C4-2B (cell line): ENCODE measurements around the gene TEDC1.
A peak's percentile ranks its signal among the peaks of the same experiment; 100 is the strongest.

Source experiments
- ZFX ChIP-seq: fragments of 450-650 bp; IDR thresholded peaks from 2 replicates; pipeline ENCODE4 v1.6.1; 2017
- TF ChIP-seq, protein P1 (sequence below): fragments of 450-650 bp; conservative IDR thresholded peaks from 2 replicates; pipeline ENCODE4 v1.5.1; 2017; ENCODE audit warnings: mild to moderate bottlenecking

GRCh38 chr14:105485739-105486162 lies 5.3 kb upstream of the TEDC1 start:
- TF ChIP-seq, protein P1, sequence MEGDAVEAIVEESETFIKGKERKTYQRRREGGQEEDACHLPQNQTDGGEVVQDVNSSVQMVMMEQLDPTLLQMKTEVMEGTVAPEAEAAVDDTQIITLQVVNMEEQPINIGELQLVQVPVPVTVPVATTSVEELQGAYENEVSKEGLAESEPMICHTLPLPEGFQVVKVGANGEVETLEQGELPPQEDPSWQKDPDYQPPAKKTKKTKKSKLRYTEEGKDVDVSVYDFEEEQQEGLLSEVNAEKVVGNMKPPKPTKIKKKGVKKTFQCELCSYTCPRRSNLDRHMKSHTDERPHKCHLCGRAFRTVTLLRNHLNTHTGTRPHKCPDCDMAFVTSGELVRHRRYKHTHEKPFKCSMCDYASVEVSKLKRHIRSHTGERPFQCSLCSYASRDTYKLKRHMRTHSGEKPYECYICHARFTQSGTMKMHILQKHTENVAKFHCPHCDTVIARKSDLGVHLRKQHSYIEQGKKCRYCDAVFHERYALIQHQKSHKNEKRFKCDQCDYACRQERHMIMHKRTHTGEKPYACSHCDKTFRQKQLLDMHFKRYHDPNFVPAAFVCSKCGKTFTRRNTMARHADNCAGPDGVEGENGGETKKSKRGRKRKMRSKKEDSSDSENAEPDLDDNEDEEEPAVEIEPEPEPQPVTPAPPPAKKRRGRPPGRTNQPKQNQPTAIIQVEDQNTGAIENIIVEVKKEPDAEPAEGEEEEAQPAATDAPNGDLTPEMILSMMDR = peak; percentile 32; the same call in 1 of the 2 replicates
- TF ChIP-seq ZFX = no peak
